ENCODE data around the gene KCNK2.

- TF ChIP-seq CTCF (conservative IDR thresholded peaks at IDR 0.05 in 1 of 2, IDR thresholded peaks at IDR 0.05 in 1 of 2; ENCODE audit: extremely low read depth in 1 of 2, insufficient read depth in 1 of 2, low read depth in 1 of 2, low read length in 2 of 2) = no peak
- no peak for TF ChIP-seq EZH2 (IDR thresholded peaks at IDR 0.05; ENCODE audit: borderline replicate concordance, low read length)
Observed at GRCh38 chr1:215082532-215083382, at the start of gene KCNK2.

Data from mammary epithelial cell (primary cell).